Measurements from ENCODE around the gene KLRF1.

GRCh38 chr12:9809866-9810265 is 17.4 kb upstream of the KLRF1 start:
- no peak for TF ChIP-seq CTCF (IDR thresholded peaks at IDR 0.05)
- no peak for TF ChIP-seq EP300 (IDR thresholded peaks at IDR 0.05; ENCODE audit: borderline replicate concordance in 1 of 2, low read depth in 1 of 2, low read length in 1 of 2)
- no peak for TF ChIP-seq RXRA (IDR thresholded peaks at IDR 0.05; ENCODE audit: borderline replicate concordance, low read depth)
- no peak for TF ChIP-seq SIN3A (IDR thresholded peaks at IDR 0.05; ENCODE audit: borderline replicate concordance, low read depth, low read length)
- TF ChIP-seq USF2 (IDR thresholded peaks at IDR 0.05; ENCODE audit: borderline replicate concordance, low read depth, low read length), result no peak
